K562 (cell line): Measurements from ENCODE around the gene WDR55. TPM values are rescaled to one million over a fixed set of nuclear protein-coding genes. Genes with fewer than 3 reads are reported as not detected.

Source experiments
- EGR1 ChIP-seq: fragments of 450-650 bp; conservative IDR thresholded peaks from 2 replicates; pipeline ENCODE4 v1.6.1; 2017; ENCODE audit warnings: mild to moderate bottlenecking
- EP300 ChIP-seq: IDR thresholded peaks from 2 replicates; pipeline ENCODE4 v1.6.1; 2012; ENCODE audit warnings: low read length, improper control_type of control experiment
- ESRRA ChIP-seq: fragments of 450-650 bp; IDR thresholded peaks from 2 replicates; pipeline ENCODE4 v1.6.1; 2014; ENCODE audit warnings: low read depth, mild to moderate bottlenecking, moderate library complexity, borderline replicate concordance
- RBFOX2 ChIP-seq: fragments of 200-400 bp; formaldehyde crosslinking; IDR thresholded peaks from 2 replicates; pipeline ENCODE4 v1.6.1; 2017; ENCODE audit warnings: low read depth, mild to moderate bottlenecking, low read length, moderate library complexity
- SLC30A9 ChIP-seq: fragments of 250-450 bp; sonication (Bioruptor Pico); IDR thresholded peaks from 2 replicates; pipeline ENCODE4 v1.8.0; 2022; ENCODE audit warnings: mild to moderate bottlenecking, moderate library complexity
- polyA plus RNA-seq, 8 experiments: library from polyadenylated mRNA; depleted of rRNA in 4 of 8; stranded (reverse) in 5 of 8; unstranded in 3 of 8; fragments of >200 nt; fragmentation: Nextera tagmentation in 2 of 8; fragmentation: Illumina TruSeq in 1 of 8; extraction: Ambion mirVana in 2 of 8; extraction: Trizol in 1 of 8; gene quantifications; 2 replicates each; pipeline versions ENCODE4 v1.2.1 to v1.2.3, GENCODE V29; 2011 to 2014; ENCODE audit warnings: inconsistent platforms in 1 of 8, missing spikeins in 1 of 8
- total RNA-seq, 7 experiments: library from RNA; depleted of rRNA in 6 of 7; stranded (reverse); fragments of >200 nt in 6 of 7; fragmentation: Illumina TruSeq in 2 of 7; extraction: Trizol in 2 of 7; gene quantifications; 2 replicates each; pipeline versions ENCODE4 v1.2.1 to v1.2.3, GENCODE V29; 2011 to 2021; ENCODE audit warnings: low replicate concordance in 1 of 7
- TF ChIP-seq, protein P1 (sequence below), 2 experiments: IDR thresholded peaks; 2 replicates each; pipeline ENCODE4 v1.6.1; 2011; ENCODE audit warnings: borderline replicate concordance in 1 of 2, control low read depth in 1 of 2, low read depth in 1 of 2, low read length in 1 of 2, mild to moderate bottlenecking in 1 of 2, mixed read lengths in 1 of 2, moderate library complexity in 1 of 2; ENCODE audit not compliant: insufficient read depth in 1 of 2, insufficient read length in 1 of 2, poor library complexity in 1 of 2, severe bottlenecking in 1 of 2; ENCODE audit errors: extremely low read depth in 1 of 2
- TF ChIP-seq, protein P2 (sequence below), 2 experiments: fragments of 450-650 bp in 1 of 2; IDR thresholded peaks; 2 replicates each; pipeline ENCODE4 v1.6.1; 2011 to 2017; ENCODE audit warnings: low read depth in 2 of 2, antibody characterized with exemption in 1 of 2, borderline replicate concordance in 1 of 2, low read length in 1 of 2, mild to moderate bottlenecking in 1 of 2, mixed read lengths in 1 of 2; ENCODE audit not compliant: control insufficient read depth in 1 of 2
- TF ChIP-seq, protein P3 (sequence below), 2 experiments: fragments of 450-650 bp in 1 of 2; sonication (generic) in 1 of 2; formaldehyde crosslinking in 1 of 2; IDR thresholded peaks in 1 of 2; conservative IDR thresholded peaks in 1 of 2; 2 replicates each; pipeline versions ENCODE4 v1.6.1 to v1.8.1; 2016 to 2023; ENCODE audit warnings: mild to moderate bottlenecking in 2 of 2, moderate library complexity in 2 of 2, inconsistent platforms in 1 of 2, missing genetic modification reagents in 1 of 2
- TF ChIP-seq, protein P4 (sequence below), 2 experiments: fragments of 450-650 bp; formaldehyde crosslinking in 1 of 2; IDR thresholded peaks; 2 replicates each; pipeline versions ENCODE4 v1.4.0 to v1.6.1; 2014 to 2020; ENCODE audit warnings: mild to moderate bottlenecking in 2 of 2, borderline replicate concordance in 1 of 2, low read depth in 1 of 2

The WDR55 gene
- total and polyA plus RNA-seq, 9 of the 15 experiments (the other 6 are each of a cell fraction or from before 2014, with no cell fraction given): 5.2 to 45.0 (median 29.3) TPM

DNA sequence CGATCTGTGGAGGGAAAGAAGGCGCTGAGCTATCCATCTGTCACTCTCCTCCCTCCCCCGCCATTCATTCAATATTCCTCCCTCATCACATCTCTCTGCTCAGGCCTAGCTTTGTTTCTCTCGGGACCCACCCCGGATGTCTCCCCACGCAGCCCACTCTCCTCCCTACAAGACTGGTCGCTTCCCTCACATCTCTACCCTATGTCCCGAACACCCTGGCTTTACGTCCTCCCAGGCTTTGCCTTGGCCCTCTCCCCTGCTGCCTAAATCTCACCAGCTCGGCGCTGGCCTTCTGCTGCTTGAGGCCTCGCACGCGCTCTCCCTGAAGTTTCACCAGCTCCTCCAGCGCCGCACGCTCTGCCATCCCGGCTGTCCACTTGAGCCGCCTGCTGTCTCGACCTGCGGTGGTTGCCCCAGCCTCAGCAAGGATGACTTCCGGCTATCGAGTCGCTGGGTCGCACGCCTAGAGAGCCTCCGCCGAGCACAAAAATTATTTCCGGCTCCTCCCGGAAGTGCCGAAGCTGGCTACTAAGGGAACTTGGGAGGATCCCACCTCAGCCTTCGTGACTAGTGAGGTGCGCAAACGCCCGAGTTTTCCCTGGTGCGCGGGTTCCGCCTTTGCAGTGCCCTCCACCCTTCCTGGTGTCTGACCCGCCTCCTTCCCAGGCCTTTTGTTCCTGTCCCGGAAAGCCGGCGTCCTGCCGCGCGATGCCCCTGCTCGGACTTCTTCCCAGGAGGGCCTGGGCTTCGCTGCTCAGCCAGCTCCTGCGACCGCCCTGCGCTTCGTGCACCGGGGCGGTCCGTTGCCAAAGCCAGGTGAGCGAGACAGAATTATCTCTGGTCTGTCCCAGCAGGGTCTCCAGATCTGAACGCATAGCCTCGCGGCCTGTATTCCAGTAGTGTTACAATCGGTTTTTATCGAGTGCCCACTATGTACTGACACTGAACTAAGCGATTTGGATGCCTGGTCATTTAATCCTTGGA lies 26.5 kb downstream of the WDR55 start, which contains the start of the genes HARS1 and HARS2 (continued):
- TF ChIP-seq, protein P1, sequence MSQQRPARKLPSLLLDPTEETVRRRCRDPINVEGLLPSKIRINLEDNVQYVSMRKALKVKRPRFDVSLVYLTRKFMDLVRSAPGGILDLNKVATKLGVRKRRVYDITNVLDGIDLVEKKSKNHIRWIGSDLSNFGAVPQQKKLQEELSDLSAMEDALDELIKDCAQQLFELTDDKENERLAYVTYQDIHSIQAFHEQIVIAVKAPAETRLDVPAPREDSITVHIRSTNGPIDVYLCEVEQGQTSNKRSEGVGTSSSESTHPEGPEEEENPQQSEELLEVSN (IDR thresholded peaks at IDR 0.05; ENCODE audit: borderline replicate concordance in 1 of 2, extremely low read depth in 1 of 2, insufficient read depth in 1 of 2, insufficient read length in 1 of 2, low read depth in 1 of 2, low read length in 1 of 2, poor library complexity in 1 of 2, severe bottlenecking in 1 of 2): peak; percentile 66 to 79
- TF ChIP-seq SLC30A9 (CRISPR knock-in tag) (no peak), ESRRA (peak; percentile 60; the same call in 1 of the 2 replicates), RBFOX2 (peak; percentile 97), EP300 (peak; percentile 51; the same call in 1 of the 2 replicates), EGR1 (peak; percentile 67)
- TF ChIP-seq, protein P2, sequence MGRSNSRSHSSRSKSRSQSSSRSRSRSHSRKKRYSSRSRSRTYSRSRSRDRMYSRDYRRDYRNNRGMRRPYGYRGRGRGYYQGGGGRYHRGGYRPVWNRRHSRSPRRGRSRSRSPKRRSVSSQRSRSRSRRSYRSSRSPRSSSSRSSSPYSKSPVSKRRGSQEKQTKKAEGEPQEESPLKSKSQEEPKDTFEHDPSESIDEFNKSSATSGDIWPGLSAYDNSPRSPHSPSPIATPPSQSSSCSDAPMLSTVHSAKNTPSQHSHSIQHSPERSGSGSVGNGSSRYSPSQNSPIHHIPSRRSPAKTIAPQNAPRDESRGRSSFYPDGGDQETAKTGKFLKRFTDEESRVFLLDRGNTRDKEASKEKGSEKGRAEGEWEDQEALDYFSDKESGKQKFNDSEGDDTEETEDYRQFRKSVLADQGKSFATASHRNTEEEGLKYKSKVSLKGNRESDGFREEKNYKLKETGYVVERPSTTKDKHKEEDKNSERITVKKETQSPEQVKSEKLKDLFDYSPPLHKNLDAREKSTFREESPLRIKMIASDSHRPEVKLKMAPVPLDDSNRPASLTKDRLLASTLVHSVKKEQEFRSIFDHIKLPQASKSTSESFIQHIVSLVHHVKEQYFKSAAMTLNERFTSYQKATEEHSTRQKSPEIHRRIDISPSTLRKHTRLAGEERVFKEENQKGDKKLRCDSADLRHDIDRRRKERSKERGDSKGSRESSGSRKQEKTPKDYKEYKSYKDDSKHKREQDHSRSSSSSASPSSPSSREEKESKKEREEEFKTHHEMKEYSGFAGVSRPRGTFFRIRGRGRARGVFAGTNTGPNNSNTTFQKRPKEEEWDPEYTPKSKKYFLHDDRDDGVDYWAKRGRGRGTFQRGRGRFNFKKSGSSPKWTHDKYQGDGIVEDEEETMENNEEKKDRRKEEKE (IDR thresholded peaks at IDR 0.05; ENCODE audit: borderline replicate concordance in 1 of 2, control insufficient read depth in 1 of 2, low read depth in 2 of 2, low read length in 1 of 2): peak in 1 of 2 experiments; percentile 82; a peak in 2 of 4 replicates
- TF ChIP-seq, protein P3, sequence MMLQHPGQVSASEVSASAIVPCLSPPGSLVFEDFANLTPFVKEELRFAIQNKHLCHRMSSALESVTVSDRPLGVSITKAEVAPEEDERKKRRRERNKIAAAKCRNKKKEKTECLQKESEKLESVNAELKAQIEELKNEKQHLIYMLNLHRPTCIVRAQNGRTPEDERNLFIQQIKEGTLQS (IDR thresholded peaks at IDR 0.05): no peak
- TF ChIP-seq, protein P3 (CRISPR knock-in tag; conservative IDR thresholded peaks at IDR 0.05): peak; percentile 45
- TF ChIP-seq, protein P4, sequence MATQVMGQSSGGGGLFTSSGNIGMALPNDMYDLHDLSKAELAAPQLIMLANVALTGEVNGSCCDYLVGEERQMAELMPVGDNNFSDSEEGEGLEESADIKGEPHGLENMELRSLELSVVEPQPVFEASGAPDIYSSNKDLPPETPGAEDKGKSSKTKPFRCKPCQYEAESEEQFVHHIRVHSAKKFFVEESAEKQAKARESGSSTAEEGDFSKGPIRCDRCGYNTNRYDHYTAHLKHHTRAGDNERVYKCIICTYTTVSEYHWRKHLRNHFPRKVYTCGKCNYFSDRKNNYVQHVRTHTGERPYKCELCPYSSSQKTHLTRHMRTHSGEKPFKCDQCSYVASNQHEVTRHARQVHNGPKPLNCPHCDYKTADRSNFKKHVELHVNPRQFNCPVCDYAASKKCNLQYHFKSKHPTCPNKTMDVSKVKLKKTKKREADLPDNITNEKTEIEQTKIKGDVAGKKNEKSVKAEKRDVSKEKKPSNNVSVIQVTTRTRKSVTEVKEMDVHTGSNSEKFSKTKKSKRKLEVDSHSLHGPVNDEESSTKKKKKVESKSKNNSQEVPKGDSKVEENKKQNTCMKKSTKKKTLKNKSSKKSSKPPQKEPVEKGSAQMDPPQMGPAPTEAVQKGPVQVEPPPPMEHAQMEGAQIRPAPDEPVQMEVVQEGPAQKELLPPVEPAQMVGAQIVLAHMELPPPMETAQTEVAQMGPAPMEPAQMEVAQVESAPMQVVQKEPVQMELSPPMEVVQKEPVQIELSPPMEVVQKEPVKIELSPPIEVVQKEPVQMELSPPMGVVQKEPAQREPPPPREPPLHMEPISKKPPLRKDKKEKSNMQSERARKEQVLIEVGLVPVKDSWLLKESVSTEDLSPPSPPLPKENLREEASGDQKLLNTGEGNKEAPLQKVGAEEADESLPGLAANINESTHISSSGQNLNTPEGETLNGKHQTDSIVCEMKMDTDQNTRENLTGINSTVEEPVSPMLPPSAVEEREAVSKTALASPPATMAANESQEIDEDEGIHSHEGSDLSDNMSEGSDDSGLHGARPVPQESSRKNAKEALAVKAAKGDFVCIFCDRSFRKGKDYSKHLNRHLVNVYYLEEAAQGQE (IDR thresholded peaks at IDR 0.05; ENCODE audit: borderline replicate concordance): no peak
- TF ChIP-seq, protein P4 (CRISPR knock-in tag; IDR thresholded peaks at IDR 0.05; ENCODE audit: low read depth): peak; percentile 61; the same call in 1 of the 2 replicates
